B cell (primary cell): ENCODE data around the gene NFRKB. TPM values are rescaled to one million over a fixed set of nuclear protein-coding genes. Genes with fewer than 3 reads are reported as not detected.

Experiments used
- ATAC-seq: fragments of 200-7000 bp; cut with Tn5 transposase; one replicate; pipeline ENCODE4 v1.10.0; 2021; ENCODE audit warnings: low read depth, mild to moderate bottlenecking, moderate number of reproducible peaks, moderate library complexity
- CTCF ChIA-PET: fragments of 350-600 bp; sonication (Branson Sonifier 250); formaldehyde crosslinking; loops from one replicate; lab custom pipeline; 2021; ENCODE audit warnings: antibody characterized with exemption, inconsistent platforms; lab: Charles Lee
- POLR2A ChIA-PET: fragments of 350-600 bp; sonication (Branson Sonifier 250); formaldehyde crosslinking; loops from one replicate; lab custom pipeline; 2021; ENCODE audit warnings: antibody characterized with exemption; lab: Charles Lee
- DNase-seq: peaks from one replicate; pipeline ENCODE4 v3.0.0; 2013
- H2AFZ ChIP-seq: 2 replicates; pipeline ENCODE4 v1.6.1; 2012; ENCODE audit warnings: mild to moderate bottlenecking, low read depth, low read length; ENCODE audit not compliant: insufficient read depth, poor library complexity, severe bottlenecking
- H3K27ac ChIP-seq, 2 donors: 1 replicate in 1 of 2; 2 replicates in 1 of 2; pipeline ENCODE4 v1.5.1; 2012 to 2013; ENCODE audit warnings: low read length in 2 of 2, mild to moderate bottlenecking in 2 of 2, moderate library complexity in 1 of 2
- H3K27me3 ChIP-seq, 4 experiments: fragments of 200-600 bp in 1 of 4; sonication (generic) in 1 of 4; replicated peaks in 1 of 4; 1 replicate in 2 of 4; 2 replicates in 2 of 4; pipeline versions ENCODE4 v1.6.1 to v1.7.0; 2013 to 2016; ENCODE audit warnings: low read length in 3 of 4, mild to moderate bottlenecking in 2 of 4, mixed read lengths in 1 of 4, moderate library complexity in 1 of 4; ENCODE audit not compliant: insufficient read depth in 4 of 4, control insufficient read depth in 3 of 4; ENCODE audit errors: control extremely low read depth in 1 of 4
- H3K36me3 ChIP-seq, 2 experiments: replicated peaks in 1 of 2; 1 replicate in 1 of 2; 2 replicates in 1 of 2; pipeline versions ENCODE4 v1.6.1 to v1.7.1; 2013; ENCODE audit warnings: low read length in 1 of 2; ENCODE audit not compliant: insufficient read depth in 2 of 2, control insufficient read depth in 1 of 2; ENCODE audit errors: control extremely low read depth in 1 of 2, extremely low read depth in 1 of 2
- H3K4me1 ChIP-seq, 2 donors: fragments of 200-600 bp in 1 of 2; sonication (generic) in 1 of 2; 1 replicate in 1 of 2; 2 replicates in 1 of 2; pipeline versions ENCODE4 v1.5.1 to v1.6.1; 2013 to 2017; ENCODE audit warnings: low read length in 2 of 2; ENCODE audit not compliant: control insufficient read depth in 2 of 2, insufficient read depth in 2 of 2
- H3K4me2 ChIP-seq: replicated peaks from 2 replicates; pipeline ENCODE3; 2012; ENCODE audit warnings: mild to moderate bottlenecking, low read depth, low read length; ENCODE audit not compliant: poor library complexity, severe bottlenecking
- H3K4me3 ChIP-seq, 5 experiments: fragments of 200-600 bp in 1 of 5; sonication (generic) in 1 of 5; 1 replicate in 3 of 5; 2 replicates in 2 of 5; pipeline versions ENCODE4 v1.5.1 to v1.7.0; 2011 to 2016; ENCODE audit warnings: low read length in 4 of 5, mild to moderate bottlenecking in 4 of 5, low read depth in 2 of 5, control low read depth in 1 of 5, moderate library complexity in 1 of 5; ENCODE audit not compliant: insufficient read depth in 1 of 5; ENCODE audit errors: control extremely low read depth in 1 of 5, extremely low read depth in 1 of 5
- H3K79me2 ChIP-seq: fragments of 200-600 bp; sonication (generic); one replicate; pipeline ENCODE4 v1.6.0; 2016; ENCODE audit warnings: low read length; ENCODE audit not compliant: control insufficient read depth, insufficient read depth
- H3K9ac ChIP-seq: fragments of 200-600 bp; sonication (generic); 2 replicates; pipeline ENCODE4 v1.6.1; 2017; ENCODE audit warnings: mild to moderate bottlenecking, low read length, moderate library complexity
- H3K9me3 ChIP-seq, 3 donors: one replicate each; pipeline versions ENCODE4 v1.6.1 to v1.7.1; 2013; ENCODE audit warnings: low read length in 2 of 3; ENCODE audit not compliant: control insufficient read depth in 2 of 3, insufficient read depth in 1 of 3; ENCODE audit errors: control extremely low read depth in 1 of 3
- H4K20me1 ChIP-seq: 2 replicates; pipeline ENCODE4 v1.6.0; 2012; ENCODE audit warnings: mild to moderate bottlenecking, low read length; ENCODE audit not compliant: insufficient read depth, control insufficient read depth, poor library complexity, severe bottlenecking
- H3K27ac Mint-ChIP-seq: one replicate; pipeline ENCODE4 v1.8.0; 2021; ENCODE audit warnings: mixed read lengths
- H3K27me3 Mint-ChIP-seq: one replicate; pipeline ENCODE4 v1.8.0; 2021; ENCODE audit warnings: mixed read lengths
- H3K4me1 Mint-ChIP-seq: one replicate; pipeline ENCODE4 v1.8.0; 2021; ENCODE audit warnings: mixed read lengths
- H3K4me3 Mint-ChIP-seq: one replicate; pipeline ENCODE4 v1.8.0; 2021; ENCODE audit warnings: mixed read lengths
- H3K9me3 Mint-ChIP-seq: one replicate; pipeline ENCODE4 v1.8.0; 2022; ENCODE audit warnings: mixed read lengths; ENCODE audit not compliant: insufficient read depth
- EZH2 ChIP-seq: IDR thresholded peaks from 2 replicates; pipeline ENCODE4 v1.6.1; 2012; ENCODE audit warnings: borderline replicate concordance, low read depth, mild to moderate bottlenecking, moderate library complexity, low read length; ENCODE audit not compliant: insufficient read depth, poor library complexity, severe bottlenecking
- WGBS: methylation state at CpG from one replicate; pipeline ENCODE4 v1.1.5; 2013; ENCODE audit warnings: missing lambda C conversion rate; ENCODE audit not compliant: insufficient coverage; 5-methylcytosine and 5-hydroxymethylcytosine counted together
- intact Hi-C: fragments of 100-400 bp; cut with micrococcal nuclease; formaldehyde crosslinking; loops from one replicate; pipeline ENCODE4 v1.10.0; 2022
- polyA plus RNA-seq: library from polyadenylated mRNA; depleted of rRNA; stranded (reverse); fragments of >200 nt; gene quantifications from 2 replicates; pipeline ENCODE4 v1.2.3, GENCODE V29; 2012
- total RNA-seq, 2 donors: library from RNA; stranded (reverse); fragments of 120-200 nt in 1 of 2; gene quantifications; 1 replicate in 1 of 2; 2 replicates in 1 of 2; pipeline versions ENCODE4 v1.2.3 to v1.2.4, GENCODE V29; 2013 to 2022

NFRKB gene
- total and polyA plus RNA-seq, 2 donors (not counting 1 experiment from before 2014, with no cell fraction given) = 28.2 to 36.9 TPM

GRCh38 chr11:129846508-129847335, 48.7 kb downstream of the NFRKB start:
- Histone ChIP-seq H3K9me3 (no peaks in the 10 kb centered on the region), H3K4me2 (no peak overlapping the region), H3K4me1 (no peaks in the 10 kb centered on the region), H3K9ac (no peak overlapping the region), H3K27me3 (no peaks in the 10 kb centered on the region), H2AFZ (peak overlapping the region; percentile 27), H4K20me1 (no peaks in the 10 kb centered on the region), H3K4me3 (no peak overlapping the region), H3K36me3 (no peaks in the 10 kb centered on the region), H3K79me2 (no peaks in the 10 kb centered on the region), H3K27ac (no peak overlapping the region)
- peaks cover 6% of the 10 kb centered on the region for H3K27me3 Mint-ChIP-seq
- no peak overlapping the region for H3K27ac Mint-ChIP-seq
- no peak for DNase-seq
- no peaks in the 10 kb centered on the region for H3K4me1 Mint-ChIP-seq
- no peaks in the 10 kb centered on the region for H3K9me3 Mint-ChIP-seq
- POLR2A ChIA-PET = no interaction called here
- 48% methylated on average over 3 of the region's 6 CpGs for WGBS
- intact Hi-C loops = no loop called here
- ATAC-seq = no peak
- TF ChIP-seq EZH2 = no peak
- CTCF ChIA-PET = no interaction called here
- H3K4me3 Mint-ChIP-seq = no peak overlapping the region

Other genes with a start within 250 kb of the NFRKB start
- not detected in 2 replicates for gene TMEM45B, start 79.7 kb downstream of the NFRKB start, total RNA-seq
- 0.10 TPM in 1 of 2 replicates, not detected in the other for gene TMEM45B, start 79.7 kb downstream of the NFRKB start, polyA plus RNA-seq
- 17.5 and 18.1 TPM in 2 replicates for gene PRDM10, start 107.3 kb upstream of the NFRKB start, total RNA-seq
- 4.5 and 7.8 TPM in 2 replicates for gene PRDM10, start 107.3 kb upstream of the NFRKB start, polyA plus RNA-seq
- 102 and 111 TPM in 2 replicates for gene APLP2, start 174.3 kb upstream of the NFRKB start, total RNA-seq
- gene APLP2, start 174.3 kb upstream of the NFRKB start, polyA plus RNA-seq = 84.2 and 184 TPM in 2 replicates